ENCODE results near the gene EML1.

DNA sequence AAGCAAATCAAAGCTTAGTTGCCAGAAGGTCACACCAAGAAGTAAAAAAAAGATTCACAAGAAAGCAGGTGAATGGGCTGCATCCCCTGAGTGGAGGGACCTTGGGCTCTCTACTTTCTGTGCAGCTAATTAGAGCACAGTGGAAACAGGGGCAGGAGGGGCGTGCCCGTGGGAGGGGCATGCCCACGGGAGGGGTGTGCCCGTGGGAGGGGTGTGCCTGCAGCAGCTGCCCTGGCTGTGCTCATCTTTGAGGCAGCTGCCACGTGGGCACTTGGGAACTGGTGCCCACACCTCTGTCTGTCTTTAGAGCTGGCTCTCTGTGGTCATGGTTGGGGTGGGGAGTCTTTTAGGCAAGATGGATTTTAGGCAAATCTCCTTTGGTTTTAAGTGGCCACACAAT is 60.0 kb downstream of the EML1 start:
- TF ChIP-seq, protein P1, sequence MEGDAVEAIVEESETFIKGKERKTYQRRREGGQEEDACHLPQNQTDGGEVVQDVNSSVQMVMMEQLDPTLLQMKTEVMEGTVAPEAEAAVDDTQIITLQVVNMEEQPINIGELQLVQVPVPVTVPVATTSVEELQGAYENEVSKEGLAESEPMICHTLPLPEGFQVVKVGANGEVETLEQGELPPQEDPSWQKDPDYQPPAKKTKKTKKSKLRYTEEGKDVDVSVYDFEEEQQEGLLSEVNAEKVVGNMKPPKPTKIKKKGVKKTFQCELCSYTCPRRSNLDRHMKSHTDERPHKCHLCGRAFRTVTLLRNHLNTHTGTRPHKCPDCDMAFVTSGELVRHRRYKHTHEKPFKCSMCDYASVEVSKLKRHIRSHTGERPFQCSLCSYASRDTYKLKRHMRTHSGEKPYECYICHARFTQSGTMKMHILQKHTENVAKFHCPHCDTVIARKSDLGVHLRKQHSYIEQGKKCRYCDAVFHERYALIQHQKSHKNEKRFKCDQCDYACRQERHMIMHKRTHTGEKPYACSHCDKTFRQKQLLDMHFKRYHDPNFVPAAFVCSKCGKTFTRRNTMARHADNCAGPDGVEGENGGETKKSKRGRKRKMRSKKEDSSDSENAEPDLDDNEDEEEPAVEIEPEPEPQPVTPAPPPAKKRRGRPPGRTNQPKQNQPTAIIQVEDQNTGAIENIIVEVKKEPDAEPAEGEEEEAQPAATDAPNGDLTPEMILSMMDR (IDR thresholded peaks at IDR 0.05) = no peak
- TF ChIP-seq EP300 (IDR thresholded peaks at IDR 0.05) = no peak

Measured in stomach (tissue), 4 donors.